Endothelial cell of umbilical vein (primary cell): ENCODE results near the gene INSYN2B. TPM values are rescaled to one million over a fixed set of nuclear protein-coding genes. Genes with fewer than 3 reads are reported as not detected.
A peak's percentile ranks its signal among the peaks of the same experiment; 100 is the strongest.

ENCODE experiments used
- BruUV-seq: library from RNA; stranded (reverse); fragments of 400-500 nt; replicated peaks from 2 replicates; lab custom pipeline; 2021; lab: Mats Ljungman, UMichigan
- CTCF ChIA-PET: fragments of 300-600, 350-600 bp; sonication (Branson Sonifier 250); formaldehyde crosslinking; loops from one replicate; lab custom pipeline; 2021; ENCODE audit warnings: antibody characterized with exemption, inconsistent platforms; lab: Charles Lee
- POLR2A ChIA-PET: fragments of 300-600, 350-600 bp; sonication (Branson Sonifier 250); formaldehyde crosslinking; loops from one replicate; lab custom pipeline; 2021; ENCODE audit warnings: antibody characterized with exemption, inconsistent platforms; lab: Charles Lee
- DNase-seq: peaks from one replicate; pipeline ENCODE4 v3.0.0-alpha.2; 2011; ENCODE audit warnings: low read depth, low spot score
- FAIRE-seq: peaks from 2 replicates; lab custom pipeline; 2011; peaks lifted over from hg19 to GRCh38; lab: Jason Lieb, UNC
- H2AFZ ChIP-seq: 2 replicates; pipeline ENCODE4 v1.6.0; 2012; ENCODE audit warnings: low read depth, low read length, control low read depth, inconsistent platforms
- H3K27ac ChIP-seq: 2 replicates; pipeline ENCODE4 v1.5.1; 2011; ENCODE audit warnings: low read depth, mild to moderate bottlenecking, control low read depth, low read length, moderate library complexity; ENCODE audit not compliant: insufficient read depth
- H3K27me3 ChIP-seq, 2 experiments: 2 replicates each; pipeline versions ENCODE4 v1.6.0 to v1.6.1; 2011; ENCODE audit warnings: low read length in 2 of 2, mixed read lengths in 1 of 2; ENCODE audit not compliant: control insufficient read depth in 2 of 2, insufficient read depth in 2 of 2
- H3K36me3 ChIP-seq, 2 experiments: 2 replicates in 1 of 2; 3 replicates in 1 of 2; pipeline ENCODE4 v1.5.1; 2011; ENCODE audit warnings: low read length in 2 of 2, mild to moderate bottlenecking in 1 of 2, moderate library complexity in 1 of 2; ENCODE audit not compliant: control insufficient read depth in 2 of 2, insufficient read depth in 2 of 2; ENCODE audit errors: extremely low read depth in 1 of 2
- H3K4me1 ChIP-seq: 3 replicates; pipeline ENCODE4 v1.5.1; 2011; ENCODE audit warnings: mild to moderate bottlenecking, low read length; ENCODE audit not compliant: control insufficient read depth, insufficient read depth; ENCODE audit errors: extremely low read depth
- H3K4me2 ChIP-seq: 2 replicates; pipeline ENCODE4 v1.6.1; 2011; ENCODE audit warnings: low read length, control low read depth, mixed read lengths; ENCODE audit not compliant: insufficient read depth
- H3K4me3 ChIP-seq, 3 experiments: fragments of 200-600 bp in 1 of 3; sonication (generic), shearing (Covaris generic) in 1 of 3; replicated peaks in 1 of 3; 2 replicates each; pipeline ENCODE4 v1.5.1; 2011 to 2016; ENCODE audit warnings: control low read depth in 3 of 3, low read length in 3 of 3, mild to moderate bottlenecking in 2 of 3, inconsistent platforms in 1 of 3, low read depth in 1 of 3, moderate library complexity in 1 of 3; ENCODE audit not compliant: insufficient read depth in 1 of 3
- H3K79me2 ChIP-seq: 2 replicates; pipeline ENCODE4 v1.6.0; 2012; ENCODE audit warnings: low read length, inconsistent platforms; ENCODE audit not compliant: control insufficient read depth, insufficient read depth
- H3K9ac ChIP-seq: replicated peaks from 2 replicates; pipeline ENCODE3; 2011; ENCODE audit warnings: low read length, control low read depth; ENCODE audit not compliant: insufficient read depth; ENCODE audit errors: extremely low read depth
- H3K9me1 ChIP-seq: replicated peaks from 3 replicates; pipeline ENCODE4 v1.6.0; 2011; ENCODE audit warnings: mild to moderate bottlenecking, low read length; ENCODE audit not compliant: control insufficient read depth, insufficient read depth; ENCODE audit errors: extremely low read depth
- H3K9me3 ChIP-seq: replicated peaks from 2 replicates; pipeline ENCODE4 v1.5.1; 2012; ENCODE audit warnings: low read length, inconsistent platforms; ENCODE audit not compliant: control insufficient read depth, insufficient read depth
- H4K20me1 ChIP-seq: replicated peaks from 2 replicates; pipeline ENCODE3; 2011; ENCODE audit warnings: mild to moderate bottlenecking, low read length; ENCODE audit not compliant: control insufficient read depth, insufficient read depth; ENCODE audit errors: extremely low read depth
- EZH2 ChIP-seq: IDR thresholded peaks from 2 replicates; pipeline ENCODE4 v1.6.1; 2012; ENCODE audit warnings: borderline replicate concordance, low read depth, mild to moderate bottlenecking, moderate library complexity, low read length, inconsistent platforms; ENCODE audit not compliant: severe bottlenecking
- FOS ChIP-seq: IDR thresholded peaks from 2 replicates; pipeline ENCODE4 v1.6.1; 2011; ENCODE audit warnings: mild to moderate bottlenecking, low read length, moderate library complexity, borderline replicate concordance; ENCODE audit not compliant: insufficient read depth
- GATA2 ChIP-seq: IDR thresholded peaks from 2 replicates; pipeline ENCODE4 v1.7.0; 2011; ENCODE audit warnings: low read depth, mild to moderate bottlenecking, moderate library complexity, mixed read lengths, low read length; ENCODE audit not compliant: insufficient read length, insufficient read depth
- JUN ChIP-seq: IDR thresholded peaks from 2 replicates; pipeline ENCODE4 v1.6.1; 2011; ENCODE audit warnings: borderline replicate concordance, low read depth; ENCODE audit not compliant: insufficient read length, insufficient read depth
- MYC ChIP-seq: IDR thresholded peaks from one replicate; pipeline ENCODE4 v1.6.1; 2011; ENCODE audit warnings: mild to moderate bottlenecking, low read depth, low read length
- POLR2A ChIP-seq: IDR thresholded peaks from 2 replicates; pipeline ENCODE4 v1.6.1; 2012; ENCODE audit warnings: low read depth, mild to moderate bottlenecking, control low read depth, low read length
- POLR2AphosphoS5 ChIP-seq: IDR thresholded peaks from 2 replicates; pipeline ENCODE4 v1.6.1; 2012; ENCODE audit warnings: low read depth, mild to moderate bottlenecking, control low read depth, low read length, moderate library complexity; ENCODE audit not compliant: insufficient read depth
- dilution Hi-C: fragments of 300-500 bp; cut with MboI; formaldehyde crosslinking; loops from one replicate; pipeline ENCODE4 v1.15.0; 2019; ENCODE audit warnings: low sequenced_read_pairs; ENCODE audit not compliant: extremely low pct_ligation_motif_present
- intact Hi-C: fragments of 100-400 bp; cut with micrococcal nuclease; formaldehyde crosslinking; loops from one replicate; pipeline ENCODE4 v1.10.0; 2022
- polyA plus RNA-seq, 4 experiments: library from polyadenylated mRNA; depleted of rRNA in 3 of 4; stranded (reverse) in 3 of 4; unstranded in 1 of 4; fragments of >200 nt; gene quantifications; 2 replicates each; pipeline versions ENCODE4 v1.2.1 to v1.2.3, GENCODE V29; 2011 to 2012; ENCODE audit warnings: missing spikeins in 1 of 4
- total RNA-seq: library from RNA; stranded (reverse); gene quantifications from 2 replicates; pipeline ENCODE4 v1.2.3, GENCODE V29; 2021
- TF ChIP-seq, protein P1 (sequence below), 2 donors: IDR thresholded peaks; 1 replicate in 1 of 2; 2 replicates in 1 of 2; pipeline ENCODE4 v1.5.1; 2011; ENCODE audit warnings: low read length in 2 of 2, mild to moderate bottlenecking in 2 of 2, moderate library complexity in 2 of 2, control low read depth in 1 of 2, inconsistent platforms in 1 of 2, low read depth in 1 of 2; ENCODE audit not compliant: insufficient read depth in 1 of 2; ENCODE audit errors: extremely low read depth in 1 of 2
- TF ChIP-seq, protein P2 (sequence below): IDR thresholded peaks from 2 replicates; pipeline ENCODE4 v1.6.1; 2011; ENCODE audit not compliant: insufficient read depth, insufficient read length

INSYN2B gene
- total and polyA plus RNA-seq, 2 donors (not counting 3 experiments of a cell fraction or from before 2014, with no cell fraction given) = 8.2 to 17.1 TPM

DNA sequence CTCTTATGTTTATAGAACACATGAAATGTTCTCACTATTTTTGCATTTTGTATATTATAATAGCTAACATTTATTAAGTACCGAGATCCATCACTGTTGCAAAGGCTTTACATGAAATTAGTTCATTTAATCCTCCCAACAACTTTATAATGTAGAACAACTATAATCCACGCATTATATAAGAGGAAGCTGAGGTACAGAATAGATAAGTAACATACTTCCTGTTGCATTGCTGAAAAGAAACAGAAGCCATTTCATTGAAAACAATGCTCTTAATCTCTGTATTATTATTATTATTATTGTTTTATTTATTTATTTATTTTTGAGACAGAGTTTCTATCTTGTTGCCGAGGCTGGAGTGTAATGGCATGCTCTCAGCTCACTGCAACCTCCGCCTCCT lies 7.9 kb upstream of the INSYN2B start:
- H3K4me2 ChIP-seq = peak overlapping the region; percentile 59
- H3K36me3 ChIP-seq = no peaks in the 10 kb centered on the region
- H4K20me1 ChIP-seq = no peaks in the 10 kb centered on the region
- no peak for DNase-seq
- no peak for TF ChIP-seq FOS
- TF ChIP-seq EZH2 = no peak
- TF ChIP-seq, protein P1, sequence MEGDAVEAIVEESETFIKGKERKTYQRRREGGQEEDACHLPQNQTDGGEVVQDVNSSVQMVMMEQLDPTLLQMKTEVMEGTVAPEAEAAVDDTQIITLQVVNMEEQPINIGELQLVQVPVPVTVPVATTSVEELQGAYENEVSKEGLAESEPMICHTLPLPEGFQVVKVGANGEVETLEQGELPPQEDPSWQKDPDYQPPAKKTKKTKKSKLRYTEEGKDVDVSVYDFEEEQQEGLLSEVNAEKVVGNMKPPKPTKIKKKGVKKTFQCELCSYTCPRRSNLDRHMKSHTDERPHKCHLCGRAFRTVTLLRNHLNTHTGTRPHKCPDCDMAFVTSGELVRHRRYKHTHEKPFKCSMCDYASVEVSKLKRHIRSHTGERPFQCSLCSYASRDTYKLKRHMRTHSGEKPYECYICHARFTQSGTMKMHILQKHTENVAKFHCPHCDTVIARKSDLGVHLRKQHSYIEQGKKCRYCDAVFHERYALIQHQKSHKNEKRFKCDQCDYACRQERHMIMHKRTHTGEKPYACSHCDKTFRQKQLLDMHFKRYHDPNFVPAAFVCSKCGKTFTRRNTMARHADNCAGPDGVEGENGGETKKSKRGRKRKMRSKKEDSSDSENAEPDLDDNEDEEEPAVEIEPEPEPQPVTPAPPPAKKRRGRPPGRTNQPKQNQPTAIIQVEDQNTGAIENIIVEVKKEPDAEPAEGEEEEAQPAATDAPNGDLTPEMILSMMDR (IDR thresholded peaks at IDR 0.05; ENCODE audit: extremely low read depth in 1 of 2, insufficient read depth in 1 of 2, low read depth in 1 of 2, low read length in 2 of 2) = no peak
- no peak for TF ChIP-seq POLR2A
- TF ChIP-seq, protein P2, sequence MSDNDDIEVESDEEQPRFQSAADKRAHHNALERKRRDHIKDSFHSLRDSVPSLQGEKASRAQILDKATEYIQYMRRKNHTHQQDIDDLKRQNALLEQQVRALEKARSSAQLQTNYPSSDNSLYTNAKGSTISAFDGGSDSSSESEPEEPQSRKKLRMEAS = no peak
- no peak for TF ChIP-seq POLR2AphosphoS5
- TF ChIP-seq MYC = no peak
- TF ChIP-seq JUN = no peak
- no peak for TF ChIP-seq GATA2
- H2AFZ ChIP-seq = no peak overlapping the region
- H3K27me3 ChIP-seq = no peaks in the 10 kb centered on the region
- peak overlapping the region; percentile 85 for H3K27ac ChIP-seq
- no peak overlapping the region for H3K9ac ChIP-seq
- POLR2A ChIA-PET = interaction anchor here (0.7 kb wide), 1 partner anchor 17 kb away, joined by 3 read pairs; no protein-coding TSS in a partner anchor
- no peaks in the 10 kb centered on the region for H3K9me1 ChIP-seq
- no peaks in the 10 kb centered on the region for H3K9me3 ChIP-seq
- H3K4me1 ChIP-seq = peaks cover 26% of the 10 kb centered on the region
- no peak overlapping the region for H3K4me3 ChIP-seq
- BruUV-seq = no TSS peak
- dilution Hi-C loops = no loop called here
- no peak for FAIRE-seq
- intact Hi-C loops = loop anchor here (2.0 to 5.0 kb wide), 3 partner anchors 64 to 231 kb away; no protein-coding TSS in a partner anchor
- H3K79me2 ChIP-seq = no peaks in the 10 kb centered on the region
- CTCF ChIA-PET = interaction anchor here (0.8 to 5.0 kb wide), 6 partner anchors 8 to 347 kb away, joined by 3 to 38 read pairs (median 6); partner anchors contain the start of gene INSYN2B
